ENCODE data around the gene CHL1. TPM values are rescaled to one million over a fixed set of nuclear protein-coding genes. Genes with fewer than 3 reads are reported as not detected.

CHL1 gene
- total and polyA plus RNA-seq, 2 of the 8 experiments (the other 6 are each of a cell fraction or from before 2014, with no cell fraction given): 0.05 to 0.99 TPM

- TF ChIP-seq, protein P1, sequence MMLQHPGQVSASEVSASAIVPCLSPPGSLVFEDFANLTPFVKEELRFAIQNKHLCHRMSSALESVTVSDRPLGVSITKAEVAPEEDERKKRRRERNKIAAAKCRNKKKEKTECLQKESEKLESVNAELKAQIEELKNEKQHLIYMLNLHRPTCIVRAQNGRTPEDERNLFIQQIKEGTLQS (IDR thresholded peaks at IDR 0.05; ENCODE audit: insufficient read depth, low read depth, low read length): no peak
- TF ChIP-seq RNF2 (IDR thresholded peaks at IDR 0.05; ENCODE audit: borderline replicate concordance, low read depth, low read length, missing control alignments, poor library complexity, severe bottlenecking) (peak; percentile 52), EGR1 (IDR thresholded peaks at IDR 0.05; ENCODE audit: borderline replicate concordance, low read depth, low read length) (no peak), YY1 (IDR thresholded peaks at IDR 0.05; ENCODE audit: low read depth, low read length) (no peak), FOSL1 (IDR thresholded peaks at IDR 0.05; ENCODE audit: insufficient read depth, low read depth, low read length) (no peak), EZH2 (IDR thresholded peaks at IDR 0.05; ENCODE audit: low read depth, low read length, severe bottlenecking) (peak; percentile 60), SIRT6 (IDR thresholded peaks at IDR 0.05; ENCODE audit: low read length) (no peak), NRF1 (IDR thresholded peaks at IDR 0.05; ENCODE audit: low read depth, low read length) (no peak), GTF2F1 (IDR thresholded peaks at IDR 0.05; ENCODE audit: borderline replicate concordance, low read depth, low read length) (no peak), CBX5 (IDR thresholded peaks at IDR 0.05; ENCODE audit: low read depth, low read length) (no peak), TCF12 (IDR thresholded peaks at IDR 0.05; ENCODE audit: low read depth, low read length) (no peak), CTBP2 (IDR thresholded peaks at IDR 0.05; ENCODE audit: borderline replicate concordance, insufficient read depth, insufficient read length, low read length) (no peak), JUN (IDR thresholded peaks at IDR 0.05; ENCODE audit: low read depth, low read length) (no peak), CHD2 (IDR thresholded peaks at IDR 0.05; ENCODE audit: low read length) (no peak), SUZ12 (IDR thresholded peaks at IDR 0.05; ENCODE audit: low read length) (0 out of 2 replicates have a peak, but pooled peaks have one; percentile 59), CHD1 (IDR thresholded peaks at IDR 0.05; ENCODE audit: low read depth, low read length) (no peak), CEBPB (IDR thresholded peaks at IDR 0.05; ENCODE audit: low read depth, low read length) (no peak)
These were observed at the start of gene CHL1 (continued) for GRCh38 chr3:196311-197148.
